ENCODE results near the gene TMEM179. TPM values are rescaled to one million over a fixed set of nuclear protein-coding genes. Genes with fewer than 3 reads are reported as not detected.
A peak's percentile ranks its signal among the peaks of the same experiment; 100 is the strongest.

TMEM179 gene
- total and polyA plus RNA-seq, 8 donors = 0.73 to 2.0 (median 1.7) TPM; not detected in 1

- no peaks in the 10 kb centered on the region for H3K36me3 ChIP-seq
- ATAC-seq = no peak
- H3K27me3 ChIP-seq = peaks cover 0 to 86% of the 10 kb centered on the region in 2 donors
- no peaks in the 10 kb centered on the region for H3K4me1 ChIP-seq
- H3K9me3 ChIP-seq = no peaks in the 10 kb centered on the region
- DNase-seq = peak in 1 of 4 donors; percentile 66
- H3K27ac ChIP-seq = no peak overlapping the region
- no peak for TF ChIP-seq CTCF (IDR thresholded peaks at IDR 0.05)
- no peak overlapping the region for H3K4me3 ChIP-seq
- intact Hi-C loops (cut with DNase I) = no loop called here
Measured at GRCh38 chr14:104590240-104590965, 14.2 kb downstream of the TMEM179 start.

- peaks cover 0 to 86% of the 10 kb centered on the region in 2 donors for H3K27me3 ChIP-seq
Measured at GRCh38 chr14:104589338-104590195, 15.0 kb downstream of the TMEM179 start.

GRCh38 chr14:104588066-104588857 lies 16.3 kb downstream of the TMEM179 start:
- H3K27me3 ChIP-seq = peaks cover 0 to 84% of the 10 kb centered on the region in 2 donors
- no peak for TF ChIP-seq CTCF (IDR thresholded peaks at IDR 0.05)
- H3K27ac ChIP-seq = no peak overlapping the region
- no peak for ATAC-seq
- intact Hi-C loops (cut with DNase I) = no loop called here
- H3K4me1 ChIP-seq = no peaks in the 10 kb centered on the region
- peak in 1 of 4 donors; percentile 76 for DNase-seq
- H3K4me3 ChIP-seq = no peak overlapping the region
- H3K9me3 ChIP-seq = no peaks in the 10 kb centered on the region
- H3K36me3 ChIP-seq = no peaks in the 10 kb centered on the region

More at GRCh38 chr14:104589338-104590195, 15.0 kb downstream of the TMEM179 start:
- DNase-seq (peak in 1 of 4 donors; percentile 73), ATAC-seq (no peak)
- Histone ChIP-seq H3K27ac (no peak overlapping the region), H3K36me3 (no peaks in the 10 kb centered on the region), H3K9me3 (no peaks in the 10 kb centered on the region), H3K4me3 (no peak overlapping the region), H3K4me1 (no peaks in the 10 kb centered on the region)
- no peak for TF ChIP-seq CTCF (IDR thresholded peaks at IDR 0.05)
- intact Hi-C loops (cut with DNase I) = no loop called here

GRCh38 chr14:104587641-104588040 lies 16.9 kb downstream of the TMEM179 start:
- Histone ChIP-seq H3K9me3 (no peaks in the 10 kb centered on the region), H3K4me1 (no peaks in the 10 kb centered on the region), H3K27ac (no peak overlapping the region), H3K27me3 (peaks cover 0 to 84% of the 10 kb centered on the region in 2 donors), H3K4me3 (no peak overlapping the region), H3K36me3 (no peaks in the 10 kb centered on the region)
- ATAC-seq = no peak
- DNase-seq = no peak
- intact Hi-C loops (cut with DNase I) = no loop called here
- no peak for TF ChIP-seq CTCF (IDR thresholded peaks at IDR 0.05)
